Measurements from ENCODE around the gene GYPA.

- TF ChIP-seq CTCF (conservative IDR thresholded peaks at IDR 0.05; ENCODE audit: low read depth, low read length): no peak
- no peak for TF ChIP-seq POLR2A (IDR thresholded peaks at IDR 0.05; ENCODE audit: low read depth, low read length)
- TF ChIP-seq MXI1 (IDR thresholded peaks at IDR 0.05; ENCODE audit: borderline replicate concordance, low read depth, low read length): no peak
- TF ChIP-seq CHD1 (IDR thresholded peaks at IDR 0.05; ENCODE audit: low read depth, low read length): no peak
- TF ChIP-seq SMC3 (IDR thresholded peaks at IDR 0.05; ENCODE audit: low read depth, low read length): no peak
- TF ChIP-seq BHLHE40 (IDR thresholded peaks at IDR 0.05; ENCODE audit: low read depth, low read length): no peak
- TF ChIP-seq RAD21 (IDR thresholded peaks at IDR 0.05; ENCODE audit: low read length): no peak
- TF ChIP-seq CEBPB (IDR thresholded peaks at IDR 0.05; ENCODE audit: low read depth, low read length): no peak
- no peak for TF ChIP-seq USF2 (IDR thresholded peaks at IDR 0.05; ENCODE audit: low read depth, low read length)
- TF ChIP-seq MAFK (IDR thresholded peaks at IDR 0.05; ENCODE audit: low read depth, low read length): no peak
- TF ChIP-seq FOS (IDR thresholded peaks at IDR 0.05; ENCODE audit: low read depth, low read length): no peak
Measured at GRCh38 chr4:144190009-144190408, 49.5 kb upstream of the GYPA start.

Data from IMR-90 (cell line).